ENCODE data around the gene LRRN4.

The LRRN4 gene

DNA sequence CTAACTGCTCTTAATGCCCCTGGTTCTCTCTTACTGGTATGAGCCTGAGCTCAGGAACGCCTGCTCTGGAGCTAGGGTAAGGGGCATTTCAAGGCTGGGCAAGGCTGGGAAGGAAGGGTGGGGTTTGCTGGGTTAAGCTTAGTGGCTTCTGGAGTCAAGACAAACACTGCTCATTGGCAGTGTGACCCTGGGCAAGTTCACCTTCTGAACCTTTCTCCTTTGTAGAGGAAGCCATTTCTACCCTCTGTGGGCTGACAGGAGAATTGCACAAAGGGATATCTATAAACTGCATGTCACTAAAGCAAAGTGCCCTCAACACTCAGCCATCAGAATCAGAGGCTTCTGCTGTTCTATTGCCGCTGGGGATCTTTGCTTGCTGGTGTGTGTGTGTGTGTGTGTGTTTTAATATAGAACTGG lies 20.3 kb upstream of the LRRN4 start:
- ATAC-seq = peak; percentile 86
- TF ChIP-seq, protein P1, sequence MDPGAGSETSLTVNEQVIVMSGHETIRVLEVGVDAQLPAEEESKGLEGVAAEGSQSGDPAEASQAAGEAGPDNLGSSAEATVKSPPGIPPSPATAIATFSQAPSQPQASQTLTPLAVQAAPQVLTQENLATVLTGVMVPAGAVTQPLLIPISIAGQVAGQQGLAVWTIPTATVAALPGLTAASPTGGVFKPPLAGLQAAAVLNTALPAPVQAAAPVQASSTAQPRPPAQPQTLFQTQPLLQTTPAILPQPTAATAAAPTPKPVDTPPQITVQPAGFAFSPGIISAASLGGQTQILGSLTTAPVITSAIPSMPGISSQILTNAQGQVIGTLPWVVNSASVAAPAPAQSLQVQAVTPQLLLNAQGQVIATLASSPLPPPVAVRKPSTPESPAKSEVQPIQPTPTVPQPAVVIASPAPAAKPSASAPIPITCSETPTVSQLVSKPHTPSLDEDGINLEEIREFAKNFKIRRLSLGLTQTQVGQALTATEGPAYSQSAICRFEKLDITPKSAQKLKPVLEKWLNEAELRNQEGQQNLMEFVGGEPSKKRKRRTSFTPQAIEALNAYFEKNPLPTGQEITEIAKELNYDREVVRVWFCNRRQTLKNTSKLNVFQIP (CRISPR knock-in tag; IDR thresholded peaks at IDR 0.05; ENCODE audit: borderline replicate concordance, low read depth) = no peak

DNA sequence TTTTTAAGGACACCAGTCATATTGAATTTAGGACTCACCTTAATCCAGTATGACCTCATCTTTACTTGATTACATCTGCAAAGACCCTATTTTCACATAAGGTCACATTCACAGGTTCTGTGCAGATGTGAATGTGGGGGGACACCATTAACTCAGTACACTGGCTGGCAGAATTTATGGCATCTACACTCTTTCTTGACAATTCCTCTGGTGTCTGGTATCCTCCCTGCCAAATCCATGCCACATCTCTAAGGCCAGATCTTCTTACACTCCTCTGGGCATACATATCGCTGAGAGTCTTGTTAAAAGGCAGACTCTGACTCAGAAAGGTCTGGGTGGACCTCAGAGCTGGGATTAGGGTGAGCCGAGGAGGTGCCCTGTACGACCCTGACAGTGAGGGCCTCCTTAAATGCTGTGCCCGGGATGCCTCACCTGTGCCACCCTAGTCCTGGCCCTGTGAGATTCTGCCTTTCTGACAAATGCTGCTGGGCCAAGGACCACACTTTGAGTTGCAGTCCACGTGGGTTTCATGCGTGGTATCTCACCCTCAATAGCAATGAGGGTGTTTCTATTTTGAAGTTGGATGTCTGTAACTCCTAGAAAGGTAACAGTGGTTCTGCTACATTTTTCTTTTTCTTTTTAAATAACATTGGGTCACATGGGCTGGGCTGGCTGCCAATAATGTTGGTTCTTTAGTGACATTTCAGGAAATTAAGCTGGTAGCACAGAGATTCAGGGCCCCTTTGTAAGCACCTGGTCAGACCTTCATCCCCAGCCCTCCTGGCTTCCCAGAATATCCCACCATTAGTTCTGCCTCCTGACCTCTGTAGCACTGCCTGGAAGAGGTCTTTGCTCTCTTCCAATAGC lies 17.2 kb upstream of the LRRN4 start:
- no peak for TF ChIP-seq PPARA (CRISPR knock-in tag; IDR thresholded peaks at IDR 0.05; ENCODE audit: borderline replicate concordance)
- TF ChIP-seq, protein P2, sequence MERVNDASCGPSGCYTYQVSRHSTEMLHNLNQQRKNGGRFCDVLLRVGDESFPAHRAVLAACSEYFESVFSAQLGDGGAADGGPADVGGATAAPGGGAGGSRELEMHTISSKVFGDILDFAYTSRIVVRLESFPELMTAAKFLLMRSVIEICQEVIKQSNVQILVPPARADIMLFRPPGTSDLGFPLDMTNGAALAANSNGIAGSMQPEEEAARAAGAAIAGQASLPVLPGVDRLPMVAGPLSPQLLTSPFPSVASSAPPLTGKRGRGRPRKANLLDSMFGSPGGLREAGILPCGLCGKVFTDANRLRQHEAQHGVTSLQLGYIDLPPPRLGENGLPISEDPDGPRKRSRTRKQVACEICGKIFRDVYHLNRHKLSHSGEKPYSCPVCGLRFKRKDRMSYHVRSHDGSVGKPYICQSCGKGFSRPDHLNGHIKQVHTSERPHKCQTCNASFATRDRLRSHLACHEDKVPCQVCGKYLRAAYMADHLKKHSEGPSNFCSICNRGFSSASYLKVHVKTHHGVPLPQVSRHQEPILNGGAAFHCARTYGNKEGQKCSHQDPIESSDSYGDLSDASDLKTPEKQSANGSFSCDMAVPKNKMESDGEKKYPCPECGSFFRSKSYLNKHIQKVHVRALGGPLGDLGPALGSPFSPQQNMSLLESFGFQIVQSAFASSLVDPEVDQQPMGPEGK (CRISPR knock-in tag; IDR thresholded peaks at IDR 0.05; ENCODE audit: borderline replicate concordance) = no peak
- TF ChIP-seq GLIS3 (CRISPR knock-in tag; IDR thresholded peaks at IDR 0.05) = no peak
- TF ChIP-seq ARNTL (CRISPR knock-in tag; IDR thresholded peaks at IDR 0.05; ENCODE audit: borderline replicate concordance, low read depth) = no peak
- no peak for TF ChIP-seq ISL1 (CRISPR knock-in tag; IDR thresholded peaks at IDR 0.05)
- TF ChIP-seq, protein P1 (CRISPR knock-in tag; IDR thresholded peaks at IDR 0.05; ENCODE audit: borderline replicate concordance, low read depth) = no peak
- no peak for TF ChIP-seq TOX (CRISPR knock-in tag; IDR thresholded peaks at IDR 0.05; ENCODE audit: borderline replicate concordance)
- no peak for TF ChIP-seq SNAI2 (CRISPR knock-in tag; IDR thresholded peaks at IDR 0.05)
- no peak for TF ChIP-seq TCF4 (CRISPR knock-in tag; IDR thresholded peaks at IDR 0.05; ENCODE audit: borderline replicate concordance)
- TF ChIP-seq ZFP30 (CRISPR knock-in tag; IDR thresholded peaks at IDR 0.05) = no peak
- no peak for ATAC-seq

DNA sequence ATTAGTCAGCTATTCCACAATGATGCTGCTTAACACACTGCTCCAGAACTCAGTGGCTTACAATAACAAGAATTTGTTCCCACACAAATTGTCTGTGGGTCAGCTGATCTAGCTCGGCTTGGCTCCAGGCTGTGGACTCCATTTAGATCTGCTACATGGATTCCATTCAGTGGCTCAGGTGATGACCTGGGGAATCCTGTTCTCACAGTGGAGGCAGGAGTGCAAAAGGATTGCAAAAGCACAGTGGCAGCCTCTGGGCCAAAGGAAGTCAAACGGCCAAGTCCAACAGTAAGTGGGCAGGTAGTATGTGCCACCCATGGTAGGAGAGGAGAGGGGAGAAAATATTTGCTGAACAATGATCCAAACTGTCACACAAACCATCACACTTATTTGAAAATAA lies 15.8 kb upstream of the LRRN4 start:
- ATAC-seq = no peak
- TF ChIP-seq ZNF565 (CRISPR knock-in tag; conservative IDR thresholded peaks at IDR 0.05; ENCODE audit: low read depth) = no peak
- TF ChIP-seq ISL1 (CRISPR knock-in tag; IDR thresholded peaks at IDR 0.05) = no peak
- TF ChIP-seq ESRRG (CRISPR knock-in tag; IDR thresholded peaks at IDR 0.05) = no peak
- TF ChIP-seq ZFP30 (CRISPR knock-in tag; IDR thresholded peaks at IDR 0.05) = no peak
- TF ChIP-seq ZC3H10 (CRISPR knock-in tag; IDR thresholded peaks at IDR 0.05) = no peak
- TF ChIP-seq, protein P3, sequence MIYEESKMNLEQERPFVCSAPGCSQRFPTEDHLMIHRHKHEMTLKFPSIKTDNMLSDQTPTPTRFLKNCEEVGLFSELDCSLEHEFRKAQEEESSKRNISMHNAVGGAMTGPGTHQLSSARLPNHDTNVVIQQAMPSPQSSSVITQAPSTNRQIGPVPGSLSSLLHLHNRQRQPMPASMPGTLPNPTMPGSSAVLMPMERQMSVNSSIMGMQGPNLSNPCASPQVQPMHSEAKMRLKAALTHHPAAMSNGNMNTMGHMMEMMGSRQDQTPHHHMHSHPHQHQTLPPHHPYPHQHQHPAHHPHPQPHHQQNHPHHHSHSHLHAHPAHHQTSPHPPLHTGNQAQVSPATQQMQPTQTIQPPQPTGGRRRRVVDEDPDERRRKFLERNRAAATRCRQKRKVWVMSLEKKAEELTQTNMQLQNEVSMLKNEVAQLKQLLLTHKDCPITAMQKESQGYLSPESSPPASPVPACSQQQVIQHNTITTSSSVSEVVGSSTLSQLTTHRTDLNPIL (CRISPR knock-in tag; IDR thresholded peaks at IDR 0.05; ENCODE audit: low read depth) = no peak
- no peak for TF ChIP-seq SNAI2 (CRISPR knock-in tag; IDR thresholded peaks at IDR 0.05)
- TF ChIP-seq PPARA (CRISPR knock-in tag; IDR thresholded peaks at IDR 0.05; ENCODE audit: borderline replicate concordance) = no peak
- TF ChIP-seq TCF4 (CRISPR knock-in tag; IDR thresholded peaks at IDR 0.05; ENCODE audit: borderline replicate concordance) = no peak
- TF ChIP-seq ZNF70 (CRISPR knock-in tag; IDR thresholded peaks at IDR 0.05) = no peak
- TF ChIP-seq, protein P1 (CRISPR knock-in tag; IDR thresholded peaks at IDR 0.05; ENCODE audit: borderline replicate concordance, low read depth) = no peak
- TF ChIP-seq, protein P2 (CRISPR knock-in tag; IDR thresholded peaks at IDR 0.05; ENCODE audit: borderline replicate concordance) = no peak
- no peak for TF ChIP-seq ZNF8 (CRISPR knock-in tag; IDR thresholded peaks at IDR 0.05)
- no peak for TF ChIP-seq ARNTL (CRISPR knock-in tag; IDR thresholded peaks at IDR 0.05; ENCODE audit: borderline replicate concordance, low read depth)
- no peak for TF ChIP-seq OSR1 (CRISPR knock-in tag; IDR thresholded peaks at IDR 0.05)
